Stimulated activated naive CD4-positive, alpha-beta T cell (primary cell): Measurements from ENCODE around the gene ABHD16A.

Experiments used
- DNase-seq, 6 experiments: peaks; one replicate each; lab custom pipeline; 2025; lab: John Stamatoyannopoulos, UW

The ABHD16A gene

DNA sequence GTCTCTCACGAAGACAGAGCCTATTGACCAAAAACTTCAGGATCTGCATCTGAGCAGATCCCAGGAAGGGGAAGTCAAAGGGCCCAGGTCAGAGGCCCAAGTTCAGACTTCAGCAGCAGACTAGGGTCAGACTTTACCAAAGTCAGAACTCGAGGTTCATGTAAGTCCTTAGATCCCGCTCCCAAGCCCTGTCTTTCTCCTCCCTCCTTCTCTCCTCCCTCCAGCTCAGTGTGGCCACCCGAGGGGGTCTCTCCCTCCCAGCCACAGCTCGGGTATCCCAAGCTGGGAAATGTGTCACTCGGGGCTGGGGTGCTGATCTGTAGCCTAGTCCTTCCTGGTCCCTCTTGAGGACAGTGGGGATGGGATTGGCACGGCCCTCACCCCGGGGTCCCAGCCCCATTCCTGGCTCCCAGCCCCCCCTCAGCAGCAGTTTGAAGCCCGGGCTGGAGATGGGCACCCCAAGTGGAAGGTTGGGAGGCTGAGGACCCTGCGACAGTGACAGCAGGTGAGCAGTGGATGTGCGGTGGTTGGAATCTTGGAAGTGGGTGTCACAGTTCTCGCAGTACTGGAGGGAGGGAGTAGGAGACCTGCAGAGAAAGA, 40.9 kb downstream of the ABHD16A start:
- no peak for DNase-seq

DNA sequence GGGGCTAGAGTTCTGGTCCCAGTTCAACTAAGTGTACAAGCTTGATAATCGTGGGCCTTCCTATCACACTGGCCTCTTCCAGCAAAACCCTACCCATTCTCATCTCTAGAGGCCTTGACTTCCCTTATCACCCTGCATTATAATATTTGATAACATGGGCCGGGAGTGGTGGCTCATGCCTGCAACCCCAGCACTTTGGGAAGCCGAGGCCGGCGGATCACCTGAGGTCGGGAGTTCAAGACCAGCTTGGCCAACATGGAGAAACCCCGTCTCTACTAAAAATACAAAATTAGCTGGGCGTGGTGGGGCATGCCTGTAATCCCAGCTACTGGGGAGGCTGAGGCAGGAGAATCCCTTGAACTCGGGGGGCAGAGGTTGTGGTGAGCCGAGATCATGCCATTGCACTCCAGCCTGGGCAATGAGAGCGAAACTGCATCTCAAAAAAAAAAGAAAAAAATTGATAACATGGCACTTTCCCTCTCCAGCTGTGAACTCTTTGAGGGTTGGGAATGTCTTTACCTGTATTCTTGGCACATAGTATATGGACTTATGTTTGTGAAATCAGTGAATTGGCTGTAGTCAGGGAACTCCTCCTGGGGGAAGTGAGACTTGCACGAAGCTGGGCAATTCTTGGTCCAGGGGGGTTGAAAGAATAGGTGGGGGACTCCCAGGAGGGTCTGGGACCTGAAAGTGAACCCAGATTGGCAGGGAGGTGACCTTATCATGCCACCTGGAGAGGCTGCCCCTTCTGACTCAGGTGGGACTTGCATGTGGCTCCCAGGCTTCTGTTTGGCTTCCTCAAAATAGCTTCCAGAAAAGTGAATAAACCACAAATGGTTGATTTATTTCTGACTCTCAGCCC, 41.6 kb downstream of the ABHD16A start:
- no peak for DNase-seq

DNA sequence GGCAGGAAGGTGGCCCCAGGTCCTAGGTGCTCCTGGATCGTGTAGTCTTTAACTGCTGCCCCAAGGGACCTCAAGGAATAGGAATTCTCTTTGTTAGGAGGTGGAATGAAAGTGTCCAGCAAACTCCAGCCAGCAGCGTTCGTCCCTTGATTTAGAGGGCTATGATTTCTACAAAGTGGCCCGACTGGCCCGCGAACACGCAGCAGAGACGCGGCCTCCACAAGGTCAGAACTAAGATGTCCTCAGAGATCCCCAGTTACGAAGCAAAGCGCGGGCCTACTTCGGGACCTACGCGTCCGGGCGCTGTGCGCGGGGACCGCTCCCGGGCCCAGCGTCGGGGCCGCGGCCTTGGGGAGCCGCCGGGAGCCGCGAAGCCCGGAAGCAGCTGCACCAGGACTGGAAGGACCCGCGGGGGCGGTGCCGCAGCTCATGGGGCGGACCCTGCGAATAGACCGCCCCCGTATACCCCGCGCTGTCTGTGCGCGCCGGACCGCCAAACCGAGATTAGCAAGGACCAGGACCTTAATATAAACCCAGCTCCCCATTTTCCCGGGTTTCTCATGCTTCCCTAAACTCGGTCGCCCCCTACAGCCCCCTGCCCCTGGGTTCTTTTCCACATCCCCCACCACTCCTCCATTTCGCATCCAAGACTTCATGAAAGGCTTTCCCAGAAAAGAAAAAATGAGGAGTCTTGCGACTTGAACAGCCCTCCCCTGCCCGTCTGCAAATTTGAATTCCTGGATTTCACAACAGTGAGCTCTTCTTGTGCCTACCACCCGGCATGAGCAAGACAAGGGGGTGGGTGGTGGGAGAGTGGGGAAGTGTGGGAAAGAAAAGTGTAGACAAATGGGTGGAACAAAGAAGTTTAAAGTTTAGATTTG, 42.5 kb downstream of the ABHD16A start, which contains the start of gene C6orf47:
Gene C6orf47, minus strand, starts transcription at position 398 of the 881 bp plus-strand sequence. CDS start 831 bp downstream, outside the sequence.
- peak; percentile 25 to 70 (median 61) for DNase-seq

DNA sequence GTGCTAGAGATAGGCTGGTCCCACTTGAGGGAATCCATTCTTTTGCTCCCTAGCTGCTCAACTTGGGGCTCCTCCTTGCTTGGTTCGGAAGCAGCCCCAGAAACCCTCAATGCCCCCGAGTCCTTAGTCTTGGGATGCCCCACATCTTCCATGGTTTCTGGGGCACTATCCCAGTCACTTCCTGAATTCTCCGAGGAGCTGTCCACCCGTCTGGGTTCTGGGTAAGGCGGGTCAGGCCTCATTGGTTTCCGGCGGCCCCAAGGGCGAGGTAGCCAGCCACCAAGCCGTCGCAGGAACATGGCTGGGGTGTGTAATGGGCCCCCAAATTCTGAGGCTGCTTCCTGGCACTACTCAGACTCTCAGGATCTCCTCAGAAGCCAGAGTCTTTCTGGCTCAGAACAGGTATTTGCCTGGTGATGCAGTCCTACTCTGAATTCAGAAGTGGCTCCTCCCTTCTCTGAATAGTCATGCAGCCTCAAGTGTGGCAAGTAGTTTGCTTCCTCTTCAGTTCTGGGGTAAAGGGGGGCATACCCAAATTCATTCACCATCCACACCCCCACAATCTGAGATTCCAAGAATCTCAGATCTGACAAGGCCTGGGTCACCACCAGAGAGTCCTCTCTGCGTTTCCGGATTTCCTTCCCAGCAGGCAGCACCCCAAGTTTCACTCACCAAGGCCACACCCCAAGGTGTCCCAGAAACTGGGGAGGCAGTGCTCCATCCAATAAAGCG, 43.3 kb downstream of the ABHD16A start:
- DNase-seq = peak in 3 of 6 experiments; percentile 35 to 37 (median 37)

DNA sequence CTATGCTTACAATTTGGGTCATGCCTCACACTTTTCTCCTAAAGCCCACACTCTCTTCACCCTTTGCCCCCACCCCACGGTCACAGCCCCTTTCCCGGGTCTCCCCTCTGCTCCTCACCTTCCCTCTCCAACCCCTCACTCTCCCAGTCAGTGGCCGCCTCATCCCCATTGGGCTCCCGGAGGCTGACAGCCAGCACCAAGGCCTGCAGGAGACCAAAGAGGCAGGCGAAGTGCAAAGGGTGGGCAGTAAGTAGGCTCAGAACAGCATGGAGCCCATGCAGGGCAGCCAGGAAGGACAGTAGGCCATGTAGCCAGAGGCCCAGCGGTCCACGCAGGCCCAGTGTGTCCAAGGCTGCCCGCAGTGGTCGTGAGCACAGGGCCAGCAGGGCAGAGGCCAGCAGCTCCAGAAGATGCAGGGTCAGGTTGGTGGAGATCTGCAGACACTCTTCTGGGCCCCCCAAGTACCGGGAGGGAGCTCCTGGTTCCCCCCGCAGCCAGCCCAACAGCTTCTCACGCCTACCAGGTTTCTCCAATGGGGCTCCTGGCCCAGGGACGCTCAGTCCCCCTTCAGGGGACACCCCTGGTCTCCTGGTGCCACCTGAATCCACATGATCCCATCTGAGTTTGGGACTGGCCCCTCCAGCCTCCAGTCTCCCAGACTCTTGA, 44.0 kb downstream of the ABHD16A start:
- no peak for DNase-seq

DNA sequence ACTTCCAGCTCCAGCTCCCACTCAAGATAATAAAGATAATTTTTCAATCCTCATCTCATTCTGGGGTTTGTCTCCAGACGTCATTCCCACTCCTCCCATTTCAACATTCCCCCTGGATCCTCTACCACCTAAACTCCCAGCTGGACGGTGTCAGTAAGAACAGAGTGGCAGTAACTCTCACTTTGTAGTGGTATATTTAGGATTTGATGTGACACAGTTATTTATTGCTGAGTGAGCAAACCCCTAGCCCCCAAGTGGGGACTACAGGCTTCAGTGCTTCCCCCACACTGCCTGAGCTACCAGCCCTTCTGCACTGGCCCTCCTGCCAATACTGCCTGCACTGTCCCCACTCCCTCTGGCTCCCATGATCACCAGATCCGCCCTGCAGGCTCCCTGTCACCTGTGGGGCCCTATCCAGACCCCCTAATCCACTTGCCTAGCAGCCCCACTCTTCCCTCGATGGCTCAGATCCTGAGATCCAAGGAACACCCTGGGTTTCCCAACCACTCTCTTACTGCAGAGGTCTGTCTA, 44.9 kb downstream of the ABHD16A start:
- no peak for DNase-seq

DNA sequence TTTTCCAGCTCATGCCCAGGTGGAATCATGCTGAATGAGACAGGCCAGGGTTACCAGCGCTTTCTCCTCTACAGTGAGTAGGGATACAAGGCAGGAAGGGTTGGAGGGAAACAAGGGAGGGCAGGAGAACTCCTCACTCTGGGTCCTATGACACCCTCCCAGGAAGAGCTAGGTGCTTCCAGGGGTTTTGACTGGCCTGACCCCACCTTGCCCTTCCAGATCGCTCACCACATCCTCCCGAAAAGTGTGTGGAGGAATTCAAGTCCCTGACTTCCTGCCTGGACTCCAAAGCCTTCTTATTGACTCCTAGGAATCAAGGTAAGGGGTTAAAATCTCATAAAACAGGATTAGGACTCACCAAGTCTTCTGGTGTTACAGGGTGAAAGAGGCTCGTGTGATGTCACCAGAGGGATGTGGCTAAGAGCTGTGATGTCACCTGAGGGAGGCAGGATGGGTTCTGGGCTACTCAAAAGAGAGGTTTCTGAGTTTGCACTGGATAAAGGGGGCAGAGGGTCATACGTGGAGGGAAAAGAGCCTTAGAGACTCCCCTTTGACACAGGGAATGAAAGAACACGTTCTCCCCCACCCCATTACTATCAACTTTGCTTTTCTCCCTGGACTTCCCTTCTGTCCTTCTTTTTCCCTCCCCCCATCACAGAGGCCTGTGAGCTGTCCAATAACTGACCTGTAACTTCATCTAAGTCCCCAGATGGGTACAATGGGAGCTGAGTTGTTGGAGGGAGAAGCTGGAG, 45.5 kb downstream of the ABHD16A start:
- DNase-seq = peak in 2 of 6 experiments; percentile 6 to 9

DNA sequence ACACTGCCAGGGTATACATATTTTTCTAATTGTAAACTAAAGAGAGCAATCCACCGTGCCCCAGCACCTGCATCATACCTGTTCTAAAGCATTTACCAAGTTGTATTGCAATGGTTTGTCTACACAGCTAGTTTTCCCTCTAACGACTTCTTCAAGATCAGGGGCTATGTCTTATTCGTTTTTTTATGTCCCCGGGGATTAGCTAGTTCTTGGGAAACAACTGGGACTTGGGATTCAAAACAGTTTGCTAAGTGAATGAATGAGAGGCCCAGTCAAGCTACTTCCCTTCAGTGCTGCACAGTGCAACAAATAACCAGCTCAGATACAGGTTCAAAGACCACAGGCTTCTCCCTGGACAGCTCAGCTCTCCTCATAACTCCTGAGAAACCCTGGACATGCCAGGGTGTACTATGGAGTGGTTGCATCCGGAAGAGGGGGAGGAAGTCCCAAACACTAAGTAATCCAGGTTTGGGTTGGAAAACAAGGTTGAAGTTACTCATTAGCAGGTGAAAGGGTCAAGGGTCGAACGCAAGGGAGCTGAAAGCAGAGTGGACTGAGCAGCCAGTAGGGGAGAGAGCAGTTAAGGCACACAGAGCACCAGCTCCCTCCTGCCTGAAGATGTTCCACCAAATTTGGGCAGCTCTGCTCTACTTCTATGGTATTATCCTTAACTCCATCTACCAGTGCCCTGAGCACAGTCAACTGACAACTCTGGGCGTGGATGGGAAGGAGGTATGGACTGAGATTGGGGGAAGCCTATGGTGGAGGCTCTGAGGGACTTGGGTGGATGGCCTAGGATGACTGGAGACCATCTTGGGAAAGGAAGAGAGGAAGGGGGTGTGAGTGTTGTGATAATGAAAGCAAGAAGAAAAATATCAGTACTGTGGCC, 47.5 kb downstream of the ABHD16A start, which contains the start of gene APOM:
Gene APOM, plus strand, starts transcription at position 546 of the 889 bp plus-strand sequence. Its CDS starts 73 bp downstream, at position 619.
- DNase-seq = no peak

DNA sequence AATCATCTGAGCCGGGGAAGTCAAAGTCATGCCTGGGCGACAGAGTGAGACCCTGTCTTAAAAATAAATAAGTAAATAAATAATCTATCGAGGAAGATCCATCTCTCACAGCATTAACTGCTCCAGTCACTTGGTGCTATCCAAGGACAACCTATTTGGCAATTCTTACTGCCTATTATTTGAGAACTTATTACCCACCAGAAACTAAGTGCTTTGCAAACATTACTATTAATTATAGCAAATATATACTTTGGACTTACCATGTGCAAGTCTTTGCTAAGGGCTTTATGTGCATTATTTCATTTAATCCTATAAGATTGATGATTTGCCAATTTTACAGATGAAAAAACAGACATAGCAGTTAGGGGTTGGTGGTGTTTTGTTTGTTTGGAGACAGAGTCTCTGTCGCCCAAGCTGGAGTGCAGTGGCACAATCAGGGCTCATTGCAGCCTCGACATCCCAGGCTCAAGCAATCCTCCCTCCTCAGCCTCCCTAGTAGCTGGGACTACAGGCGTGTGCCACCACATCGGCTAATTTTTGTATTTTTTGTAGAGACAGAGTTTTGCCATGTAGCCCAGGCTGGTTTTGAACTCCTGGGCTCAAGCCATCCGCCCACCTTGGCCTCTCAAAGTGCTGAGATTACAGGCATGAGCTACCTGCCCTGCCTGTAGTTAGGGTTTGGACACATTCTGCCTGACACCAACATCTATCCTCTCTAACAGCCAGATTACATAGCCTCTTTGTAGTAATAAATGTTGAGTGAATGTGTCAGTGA, 48.4 kb downstream of the ABHD16A start:
- no peak for DNase-seq

DNA sequence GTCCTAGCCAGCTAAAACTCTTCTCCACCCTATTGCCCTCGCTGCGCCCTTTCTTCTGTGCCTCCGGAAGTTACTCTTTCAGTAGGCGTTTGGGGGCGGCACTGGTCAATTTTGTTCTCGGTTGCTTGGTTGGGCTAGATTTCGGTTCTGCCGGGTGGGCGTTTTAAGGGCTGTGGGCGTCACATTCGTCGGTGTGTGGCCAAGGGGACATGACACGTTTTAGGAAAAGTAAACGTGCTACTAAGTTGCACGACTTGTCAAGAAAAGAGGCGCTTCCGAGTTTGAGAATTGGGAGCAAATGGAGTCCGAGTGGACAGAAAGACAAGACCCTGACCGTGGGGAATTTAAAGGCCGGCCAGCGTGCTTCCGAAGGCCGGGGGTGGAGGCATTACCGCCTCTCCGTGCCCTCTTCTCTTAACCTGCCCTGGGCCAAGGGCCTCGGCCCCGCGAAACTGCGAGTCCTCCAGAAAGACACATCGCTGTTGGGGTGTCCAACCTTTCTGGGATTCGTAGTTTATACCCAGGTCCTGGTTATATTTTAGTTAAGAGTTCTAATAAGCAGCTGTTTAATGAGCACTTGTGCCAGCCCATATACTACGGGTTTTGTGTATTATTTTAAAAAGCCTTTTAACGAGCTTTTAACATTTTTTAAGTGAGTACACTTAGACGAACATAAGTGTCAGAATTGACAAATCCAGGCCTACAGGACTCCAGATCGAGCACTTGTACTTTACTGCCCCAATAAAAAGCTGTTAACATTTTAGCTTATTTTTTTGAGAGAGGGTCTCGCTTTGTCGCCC, 50.0 kb downstream of the ABHD16A start:
- peak in 2 of 6 experiments; percentile 86 to 87 for DNase-seq

DNA sequence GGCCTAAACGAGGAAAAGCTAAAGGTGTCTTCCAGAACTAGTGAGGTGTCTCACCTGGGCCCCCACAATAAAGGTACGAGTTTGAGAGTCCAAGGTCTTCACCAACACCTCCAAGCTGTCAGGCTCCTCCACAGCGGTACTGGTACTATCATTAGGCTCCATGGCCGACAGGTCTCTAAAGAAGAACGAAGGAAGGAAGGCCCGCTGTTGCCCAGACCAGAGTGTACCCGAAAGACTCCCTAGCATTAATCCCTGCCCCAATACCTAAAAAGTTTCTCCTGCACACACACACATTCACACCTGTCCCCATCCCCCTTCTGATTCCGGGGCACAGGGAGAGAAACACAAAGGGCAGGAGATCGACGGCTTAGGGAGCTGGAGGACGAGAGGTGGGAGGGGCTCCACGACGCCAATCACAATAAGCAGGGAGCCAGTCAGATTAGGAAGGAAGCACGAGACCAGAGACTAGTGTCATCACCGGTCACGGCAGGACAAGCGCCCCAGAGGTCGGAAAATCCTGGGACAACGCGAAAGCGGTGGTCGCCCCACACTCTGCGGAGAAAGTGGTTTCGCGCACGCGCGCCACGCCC, 51.4 kb downstream of the ABHD16A start:
- DNase-seq = no peak

DNA sequence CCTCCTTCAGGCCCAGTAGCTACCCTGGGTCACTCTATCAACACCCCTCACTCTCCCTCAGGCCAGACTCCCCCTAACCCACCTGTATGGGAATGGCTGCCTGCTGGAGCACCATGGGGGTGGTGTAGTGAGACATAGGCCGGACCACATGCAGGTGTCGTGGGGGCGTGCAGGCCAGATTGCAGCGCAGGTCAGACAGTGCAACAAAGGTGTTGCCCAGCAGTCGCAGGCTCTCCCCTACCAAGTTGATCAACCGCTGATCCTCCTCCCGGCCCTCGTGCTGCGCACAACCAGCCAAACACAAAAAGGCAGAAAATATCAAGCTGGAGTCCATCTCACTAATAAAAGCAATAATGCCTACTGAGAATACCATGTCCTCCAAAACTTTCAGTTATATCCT, 57.8 kb downstream of the ABHD16A start:
- no peak for DNase-seq

DNA sequence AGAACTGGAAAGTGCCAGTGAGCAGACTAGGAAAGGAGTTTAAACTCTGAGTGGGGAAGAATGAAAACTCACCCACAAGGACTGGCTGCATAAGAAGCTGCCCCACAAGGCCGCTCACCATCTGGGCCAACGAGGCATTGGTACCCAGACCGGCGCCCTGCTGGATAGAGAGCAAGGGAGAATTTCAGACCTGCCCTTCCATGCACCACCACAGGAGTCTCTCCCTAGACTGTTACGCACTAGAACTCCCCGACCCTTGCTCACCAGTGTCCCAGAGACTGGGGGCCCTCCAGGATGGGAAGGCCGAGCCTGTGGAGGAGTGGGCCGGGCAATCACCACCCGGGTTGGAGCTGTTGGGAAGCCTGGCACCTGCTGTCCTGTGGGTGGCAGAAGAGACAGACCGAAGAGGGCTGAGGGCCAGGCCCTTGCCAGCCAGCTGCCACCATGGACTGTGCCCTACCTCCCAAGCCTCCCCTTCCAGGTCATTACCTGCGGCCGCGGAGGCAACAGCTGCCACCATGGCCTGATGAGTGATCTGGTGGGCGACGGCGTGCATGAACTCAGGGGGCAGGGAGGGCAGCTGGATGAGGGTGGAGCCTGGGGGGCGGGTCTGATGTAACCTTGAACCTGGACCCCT, 59.2 kb downstream of the ABHD16A start:
- DNase-seq = no peak

DNA sequence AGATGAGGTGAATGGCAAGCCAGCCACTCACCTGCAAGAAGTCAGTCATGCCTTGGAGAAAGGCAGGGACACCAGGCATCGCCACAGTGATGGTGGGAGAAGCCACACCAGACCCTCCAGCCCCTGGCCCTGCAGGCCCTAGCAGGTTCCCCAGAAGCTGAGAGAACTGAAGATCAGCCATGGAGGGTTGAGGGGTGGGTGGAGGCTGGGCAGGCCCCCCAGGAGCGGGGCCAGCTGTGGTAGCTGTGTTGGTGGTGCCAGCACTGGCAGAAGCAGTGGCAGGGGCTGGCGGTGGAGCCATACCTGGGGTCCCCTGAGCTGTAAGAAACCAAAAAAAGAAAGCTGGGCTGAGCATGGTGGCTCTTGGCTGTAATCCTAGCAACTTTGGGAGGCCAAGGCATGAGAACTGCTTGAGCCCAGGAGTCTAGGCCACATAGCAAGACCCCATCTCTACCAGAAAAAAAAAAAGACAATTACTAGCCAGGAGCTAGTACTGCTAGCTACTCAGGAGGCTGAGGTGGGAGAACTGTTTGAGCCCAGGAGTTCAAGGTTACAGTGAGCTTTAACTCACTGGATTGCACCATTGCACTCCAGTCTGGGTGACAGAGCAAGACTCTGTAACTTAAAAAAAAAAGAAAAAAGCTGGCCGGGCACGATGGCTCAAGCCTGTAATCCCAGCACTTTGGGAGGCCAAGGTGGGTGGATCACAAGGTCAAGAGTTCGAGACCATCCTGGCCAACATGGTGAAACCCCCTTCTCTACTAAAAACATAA, 60.1 kb downstream of the ABHD16A start:
- no peak for DNase-seq

DNA sequence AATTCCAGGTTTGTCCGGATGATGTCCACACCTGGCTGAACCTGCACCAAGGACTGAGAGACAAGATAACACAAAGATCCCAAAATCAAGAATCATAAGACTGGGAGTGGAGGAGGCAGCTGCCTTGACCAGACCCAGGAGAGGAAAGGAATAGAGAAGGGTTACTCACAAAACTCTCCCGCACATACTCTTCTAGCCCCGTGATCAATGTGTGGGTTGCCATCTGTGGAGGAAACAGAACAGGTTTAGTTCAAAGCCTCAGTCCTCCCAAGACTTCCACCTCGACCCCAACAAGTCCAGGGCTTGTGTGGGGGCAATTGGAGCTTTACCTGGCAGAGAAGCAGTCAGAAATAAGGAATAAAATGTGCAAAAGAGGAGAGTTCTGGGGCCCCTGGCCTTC, 61.8 kb downstream of the ABHD16A start:
- no peak for DNase-seq

DNA sequence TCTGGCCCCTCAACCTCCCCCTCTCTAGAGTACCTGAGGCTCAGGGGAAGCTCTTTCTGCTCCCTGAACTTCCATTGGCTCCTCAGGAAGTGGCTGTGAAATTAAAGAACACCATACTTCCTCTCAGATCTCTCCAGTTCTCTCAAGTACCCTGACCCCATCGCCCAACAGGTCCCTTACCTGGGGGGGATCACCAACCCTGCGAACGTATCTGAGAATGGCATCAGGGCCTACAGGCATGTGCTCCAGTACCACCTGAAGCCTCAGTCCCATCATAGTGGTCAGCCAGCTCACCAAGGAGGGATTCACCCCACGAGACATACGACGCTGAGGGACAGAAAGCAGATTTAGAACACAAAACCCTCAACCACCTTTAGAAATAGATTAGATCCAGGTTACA, 62.5 kb downstream of the ABHD16A start:
- no peak for DNase-seq
